ENCODE measurements around the gene HPGDS.

HPGDS gene

GRCh38 chr4:94278781-94279180 lies 63.9 kb downstream of the HPGDS start:
- DNase-seq (ENCODE audit: low read depth) = no peak
- no peak for TF ChIP-seq CTCF (conservative IDR thresholded peaks at IDR 0.05; ENCODE audit: low read length)
- no peak overlapping the region for H3K4me3 ChIP-seq (ENCODE audit: low read length)

- DNase-seq (ENCODE audit: low read depth) = no peak
- H3K4me3 ChIP-seq (ENCODE audit: low read length) = no peak overlapping the region
- no peak for TF ChIP-seq CTCF (conservative IDR thresholded peaks at IDR 0.05; ENCODE audit: low read length)
These were observed 65.1 kb downstream of the HPGDS start for GRCh38 chr4:94277534-94277933.

- TF ChIP-seq CTCF (conservative IDR thresholded peaks at IDR 0.05; ENCODE audit: low read length) = no peak
- no peak for DNase-seq (ENCODE audit: low read depth)
- no peak overlapping the region for H3K4me3 ChIP-seq (ENCODE audit: low read length)
These were observed 66.4 kb downstream of the HPGDS start for GRCh38 chr4:94276204-94276603.

- no peak overlapping the region for H3K4me3 ChIP-seq (ENCODE audit: low read length)
- TF ChIP-seq CTCF (conservative IDR thresholded peaks at IDR 0.05; ENCODE audit: low read length) = no peak
- peak; percentile 36 for DNase-seq (ENCODE audit: low read depth)
These were observed 67.7 kb downstream of the HPGDS start for GRCh38 chr4:94274912-94275311.

- no peak for DNase-seq (ENCODE audit: low read depth)
- no peak for TF ChIP-seq CTCF (conservative IDR thresholded peaks at IDR 0.05; ENCODE audit: low read length)
- no peak overlapping the region for H3K4me3 ChIP-seq (ENCODE audit: low read length)
These were observed 71.4 kb downstream of the HPGDS start for GRCh38 chr4:94271248-94271647.

GRCh38 chr4:94267037-94267436 lies 75.6 kb downstream of the HPGDS start:
- no peak overlapping the region for H3K4me3 ChIP-seq (ENCODE audit: low read length)
- TF ChIP-seq CTCF (conservative IDR thresholded peaks at IDR 0.05; ENCODE audit: low read length) = no peak
- DNase-seq (ENCODE audit: low read depth) = no peak

GRCh38 chr4:94262163-94263016 lies 80.2 kb downstream of the HPGDS start:
- DNase-seq (ENCODE audit: low read depth) = no peak
- TF ChIP-seq CTCF (conservative IDR thresholded peaks at IDR 0.05; ENCODE audit: low read length) = no peak
- no peak overlapping the region for H3K4me3 ChIP-seq (ENCODE audit: low read length)
